Activated CD8-positive, alpha-beta memory T cell treated with anti-CD3 and anti-CD28 coated beads, Interleukin-2, amount 50 U/mL, for 48 hours (primary cell): Measurements from ENCODE around the gene SHB.
"Not testable (repeated sequence)": the region's sequence is repeated elsewhere in the genome, so short reads cannot be mapped to it uniquely, and the experiment has no call there.

Experiments
- DNase-seq: peaks from one replicate; pipeline ENCODE4 v3.0.0-alpha.2; 2020

SHB gene

GRCh38 chr9:37914154-37914551, 154.9 kb downstream of the SHB start:
- DNase-seq: no peak

- DNase-seq: peak; percentile 96
Measured at GRCh38 chr9:37913480-37914153, 155.4 kb downstream of the SHB start.

GRCh38 chr9:37911271-37911681, 157.8 kb downstream of the SHB start:
- DNase-seq: peak; percentile 42

GRCh38 chr9:37910271-37910670, 158.8 kb downstream of the SHB start:
- peak; percentile 10 for DNase-seq

GRCh38 chr9:37909836-37910235, 159.2 kb downstream of the SHB start:
- peak; percentile 22 for DNase-seq

- peak; percentile 26 for DNase-seq
Measured at GRCh38 chr9:37909326-37909725, 159.7 kb downstream of the SHB start.

- DNase-seq: peak; percentile 42
Measured at GRCh38 chr9:37908698-37909186, 160.3 kb downstream of the SHB start.

- DNase-seq: no peak
Measured at GRCh38 chr9:37908283-37908682, 160.7 kb downstream of the SHB start.

- DNase-seq: no peak
Measured at GRCh38 chr9:37906312-37907239, 162.5 kb downstream of the SHB start.

GRCh38 chr9:37905776-37906175, 163.3 kb downstream of the SHB start:
- no peak for DNase-seq

- DNase-seq: no peak
Measured at GRCh38 chr9:37905131-37905505, 163.9 kb downstream of the SHB start.

GRCh38 chr9:37904445-37905130, 164.4 kb downstream of the SHB start:
- DNase-seq: no peak

- peak; percentile 99 for DNase-seq
Measured at GRCh38 chr9:37903647-37904444, 165.2 kb downstream of the SHB start, which contains the start of gene SLC25A51. SLC25A51 (minus strand) TSS chr9:37904127; CDS start chr9:37888550, 15,577 bp downstream.

GRCh38 chr9:37902796-37903646, 166.0 kb downstream of the SHB start:
- DNase-seq: no peak

GRCh38 chr9:37902131-37902530, 166.9 kb downstream of the SHB start:
- no peak for DNase-seq

GRCh38 chr9:37899041-37899440, 170.0 kb downstream of the SHB start:
- DNase-seq: no peak

GRCh38 chr9:37897665-37898064, 171.4 kb downstream of the SHB start:
- DNase-seq: no peak

- DNase-seq: no peak
Measured at GRCh38 chr9:37892063-37892462, 177.0 kb downstream of the SHB start.

GRCh38 chr9:37891042-37891441, 178.0 kb downstream of the SHB start:
- not testable (repeated sequence) for DNase-seq

- DNase-seq: no peak
Measured at GRCh38 chr9:37889536-37889935, 179.5 kb downstream of the SHB start.

- DNase-seq: not testable (repeated sequence)
Measured at GRCh38 chr9:37887977-37888583, 180.9 kb downstream of the SHB start.
